GM23338 (cell line): ENCODE results near the gene IGF2BP2. TPM values are rescaled to one million over a fixed set of nuclear protein-coding genes. Genes with fewer than 3 reads are reported as not detected.
A peak's percentile ranks its signal among the peaks of the same experiment; 100 is the strongest.

ENCODE experiments used
- ATAC-seq: fragments of 200-7000 bp; cut with Tn5 transposase; 3 replicates; pipeline ENCODE4 v1.9.1; 2020
- DNase-seq: peaks from one replicate; pipeline ENCODE4 v3.0.0-alpha.2; 2015; ENCODE audit warnings: low spot score
- H2AFZ ChIP-seq: fragments of 200-600 bp; sonication (generic); 2 replicates; pipeline ENCODE4 v1.8.0; 2016; ENCODE audit warnings: antibody characterized with exemption, mild to moderate bottlenecking, moderate library complexity
- H3F3A ChIP-seq: fragments of 200-600 bp; sonication (generic); replicated peaks from 2 replicates; pipeline ENCODE4 v1.8.0; 2017; ENCODE audit warnings: antibody characterized with exemption, mixed run types, low read depth
- H3K27ac ChIP-seq: fragments of 200-600 bp; sonication (generic); 2 replicates; pipeline ENCODE4 v1.6.1; 2016; ENCODE audit warnings: low read depth
- H3K27me3 ChIP-seq: fragments of 200-600 bp; sonication (generic); 2 replicates; pipeline ENCODE4 v1.8.0; 2016; ENCODE audit warnings: mild to moderate bottlenecking, mixed run types, moderate library complexity; ENCODE audit not compliant: insufficient read depth
- H3K36me3 ChIP-seq: fragments of 200-600 bp; sonication (generic); 2 replicates; pipeline ENCODE4 v1.8.0; 2016; ENCODE audit warnings: mild to moderate bottlenecking; ENCODE audit not compliant: insufficient read depth
- H3K4me1 ChIP-seq: fragments of 200-600 bp; sonication (generic); 2 replicates; pipeline ENCODE4 v1.8.0; 2016; ENCODE audit warnings: mild to moderate bottlenecking, moderate library complexity; ENCODE audit not compliant: insufficient read depth
- H3K4me2 ChIP-seq: fragments of 200-600 bp; sonication (generic); 2 replicates; pipeline ENCODE4 v1.7.1; 2017; ENCODE audit warnings: mixed run types
- H3K4me3 ChIP-seq: fragments of 200-600 bp; sonication (generic); 2 replicates; pipeline ENCODE4 v1.6.1; 2016; ENCODE audit warnings: mixed run types
- H3K79me2 ChIP-seq: fragments of 200-600 bp; sonication (generic); replicated peaks from 2 replicates; pipeline ENCODE4 v1.8.0; 2017; ENCODE audit warnings: mild to moderate bottlenecking; ENCODE audit not compliant: insufficient read depth
- H3K9me2 ChIP-seq: fragments of 200-600 bp; sonication (generic); 2 replicates; pipeline ENCODE4 v1.8.0; 2017; ENCODE audit not compliant: insufficient read depth
- H4K20me1 ChIP-seq: fragments of 200-600 bp; sonication (generic); replicated peaks from 2 replicates; pipeline ENCODE4 v1.8.0; 2017; ENCODE audit warnings: mild to moderate bottlenecking; ENCODE audit not compliant: insufficient read depth
- H3K27ac Mint-ChIP-seq: 2 replicates; pipeline ENCODE4 v1.8.0; 2020; ENCODE audit warnings: inconsistent platforms, mild to moderate bottlenecking, moderate library complexity, mixed read lengths
- H3K27me3 Mint-ChIP-seq: 3 replicates; pipeline ENCODE4 v1.8.0; 2022; ENCODE audit warnings: low read depth, mild to moderate bottlenecking, moderate library complexity, mixed read lengths, inconsistent platforms; ENCODE audit not compliant: insufficient read depth, poor library complexity
- H3K36me3 Mint-ChIP-seq: 3 replicates; pipeline ENCODE4 v1.8.0; 2021; ENCODE audit warnings: low read depth, mild to moderate bottlenecking, inconsistent platforms, moderate library complexity, mixed read lengths
- H3K4me1 Mint-ChIP-seq: 3 replicates; pipeline ENCODE4 v1.8.0; 2020; ENCODE audit warnings: mild to moderate bottlenecking, inconsistent platforms, mixed read lengths
- H3K4me3 Mint-ChIP-seq: 3 replicates; pipeline ENCODE4 v1.8.0; 2021; ENCODE audit warnings: moderate library complexity, mild to moderate bottlenecking, inconsistent platforms, mixed read lengths
- H3K9me3 Mint-ChIP-seq: 3 replicates; pipeline ENCODE4 v1.8.0; 2020; ENCODE audit warnings: moderate library complexity, mild to moderate bottlenecking, inconsistent platforms, mixed read lengths
- CREB1 ChIP-seq: fragments of 250-450 bp; sonication (Bioruptor Pico); IDR thresholded peaks from 2 replicates; pipeline ENCODE4 v1.5.0; 2020; ENCODE audit warnings: low read depth, mild to moderate bottlenecking, moderate library complexity
- ETS1 ChIP-seq: IDR thresholded peaks from 2 replicates; pipeline ENCODE4 v1.6.1; 2016; ENCODE audit warnings: antibody characterized with exemption
- EZH2 ChIP-seq: fragments of 200-600 bp; sonication (generic); IDR thresholded peaks from one replicate; pipeline ENCODE4 v1.8.0; 2017; ENCODE audit warnings: antibody characterized with exemption, mild to moderate bottlenecking, low read depth; ENCODE audit not compliant: unreplicated experiment
- EZH2phosphoT487 ChIP-seq: fragments of 200-600 bp; sonication (generic); IDR thresholded peaks from one replicate; pipeline ENCODE4 v1.8.1; 2018; ENCODE audit warnings: antibody characterized with exemption; ENCODE audit not compliant: unreplicated experiment
- NANOG ChIP-seq: IDR thresholded peaks from 2 replicates; pipeline ENCODE4 v1.6.1; 2016; ENCODE audit warnings: antibody characterized with exemption, borderline replicate concordance
- POLR2AphosphoS5 ChIP-seq: IDR thresholded peaks from 2 replicates; pipeline ENCODE4 v1.6.1; 2016; ENCODE audit warnings: antibody characterized with exemption, low read depth
- STAT1 ChIP-seq: IDR thresholded peaks from one replicate; pipeline ENCODE4 v1.6.1; 2016; ENCODE audit warnings: antibody characterized with exemption; ENCODE audit not compliant: unreplicated experiment
- ZNF114 ChIP-seq: fragments of 250-450 bp; sonication (Bioruptor Pico); IDR thresholded peaks from 2 replicates; pipeline ENCODE4 v1.5.0; 2020; ENCODE audit warnings: mild to moderate bottlenecking, moderate library complexity
- ZNF331 ChIP-seq: fragments of 250-450 bp; sonication (Bioruptor Pico); IDR thresholded peaks from 2 replicates; pipeline ENCODE4 v1.5.0; 2020; ENCODE audit warnings: low read depth, mild to moderate bottlenecking, moderate library complexity
- ZNF462 ChIP-seq: fragments of 250-450 bp; sonication (Bioruptor Pico); IDR thresholded peaks from 2 replicates; pipeline ENCODE4 v1.5.0; 2020; ENCODE audit warnings: mild to moderate bottlenecking, moderate library complexity
- polyA plus RNA-seq: library from polyadenylated mRNA; unstranded; fragments of >200 nt; fragmentation: Nextera tagmentation; extraction: Ambion mirVana; gene quantifications from 2 replicates; pipeline ENCODE4 v1.2.1, GENCODE V29; 2016
- total RNA-seq: library from RNA; depleted of rRNA; stranded (reverse); fragments of >200 nt; shearing (Covaris generic); gene quantifications from 2 replicates; pipeline ENCODE4 v1.2.3, GENCODE V29; 2014
- TF ChIP-seq, protein P1 (sequence below): IDR thresholded peaks from one replicate; pipeline ENCODE4 v1.6.1; 2018; ENCODE audit warnings: antibody characterized with exemption; ENCODE audit not compliant: unreplicated experiment
- TF ChIP-seq, protein P2 (sequence below), 2 experiments: fragments of 200-600 bp in 1 of 2; sonication (generic) in 1 of 2; conservative IDR thresholded peaks; 2 replicates each; pipeline versions ENCODE4 v1.5.1 to v1.6.1; 2016 to 2017; ENCODE audit warnings: antibody characterized with exemption in 2 of 2, low read depth in 2 of 2, mild to moderate bottlenecking in 2 of 2, moderate library complexity in 1 of 2

IGF2BP2 gene
- total and polyA plus RNA-seq, 2 experiments from 2014 or later, result 82.9 to 84.5 TPM

- Histone ChIP-seq H3K79me2 (peaks cover 95% of the 10 kb centered on the region), H4K20me1 (no peaks in the 10 kb centered on the region; the same call in 1 of the 2 replicates), H3K4me1 (peaks cover 84% of the 10 kb centered on the region), H3F3A (no peaks in the 10 kb centered on the region; the same call in 1 of the 2 replicates), H3K27ac (no peak overlapping the region; the same call in 1 of the 2 replicates), H2AFZ (no peak overlapping the region), H3K36me3 (no peaks in the 10 kb centered on the region), H3K27me3 (no peaks in the 10 kb centered on the region), H3K9me2 (no peaks in the 10 kb centered on the region), H3K4me2 (peak overlapping the region; percentile 69), H3K4me3 (peak overlapping the region; percentile 14; the same call in 1 of the 2 replicates)
- Mint-ChIP-seq H3K9me3 (no peaks in the 10 kb centered on the region), H3K36me3 (peaks cover 5% of the 10 kb centered on the region; the same call in 1 of the 3 replicates), H3K4me3 (peak overlapping the region; percentile 22; the same call in 2 of the 3 replicates), H3K4me1 (peaks cover 71% of the 10 kb centered on the region), H3K27me3 (no peaks in the 10 kb centered on the region), H3K27ac (peak overlapping the region; percentile 14)
- peak; percentile 41 for DNase-seq
- ATAC-seq, result no peak
- TF ChIP-seq ETS1, result no peak
- no peak for TF ChIP-seq EZH2phosphoT487
- no peak for TF ChIP-seq CREB1 (CRISPR knock-in tag)
- TF ChIP-seq, protein P1, sequence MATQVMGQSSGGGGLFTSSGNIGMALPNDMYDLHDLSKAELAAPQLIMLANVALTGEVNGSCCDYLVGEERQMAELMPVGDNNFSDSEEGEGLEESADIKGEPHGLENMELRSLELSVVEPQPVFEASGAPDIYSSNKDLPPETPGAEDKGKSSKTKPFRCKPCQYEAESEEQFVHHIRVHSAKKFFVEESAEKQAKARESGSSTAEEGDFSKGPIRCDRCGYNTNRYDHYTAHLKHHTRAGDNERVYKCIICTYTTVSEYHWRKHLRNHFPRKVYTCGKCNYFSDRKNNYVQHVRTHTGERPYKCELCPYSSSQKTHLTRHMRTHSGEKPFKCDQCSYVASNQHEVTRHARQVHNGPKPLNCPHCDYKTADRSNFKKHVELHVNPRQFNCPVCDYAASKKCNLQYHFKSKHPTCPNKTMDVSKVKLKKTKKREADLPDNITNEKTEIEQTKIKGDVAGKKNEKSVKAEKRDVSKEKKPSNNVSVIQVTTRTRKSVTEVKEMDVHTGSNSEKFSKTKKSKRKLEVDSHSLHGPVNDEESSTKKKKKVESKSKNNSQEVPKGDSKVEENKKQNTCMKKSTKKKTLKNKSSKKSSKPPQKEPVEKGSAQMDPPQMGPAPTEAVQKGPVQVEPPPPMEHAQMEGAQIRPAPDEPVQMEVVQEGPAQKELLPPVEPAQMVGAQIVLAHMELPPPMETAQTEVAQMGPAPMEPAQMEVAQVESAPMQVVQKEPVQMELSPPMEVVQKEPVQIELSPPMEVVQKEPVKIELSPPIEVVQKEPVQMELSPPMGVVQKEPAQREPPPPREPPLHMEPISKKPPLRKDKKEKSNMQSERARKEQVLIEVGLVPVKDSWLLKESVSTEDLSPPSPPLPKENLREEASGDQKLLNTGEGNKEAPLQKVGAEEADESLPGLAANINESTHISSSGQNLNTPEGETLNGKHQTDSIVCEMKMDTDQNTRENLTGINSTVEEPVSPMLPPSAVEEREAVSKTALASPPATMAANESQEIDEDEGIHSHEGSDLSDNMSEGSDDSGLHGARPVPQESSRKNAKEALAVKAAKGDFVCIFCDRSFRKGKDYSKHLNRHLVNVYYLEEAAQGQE, result no peak
- TF ChIP-seq EZH2, result no peak
- TF ChIP-seq ZNF462 (CRISPR knock-in tag), result no peak
- TF ChIP-seq, protein P2, sequence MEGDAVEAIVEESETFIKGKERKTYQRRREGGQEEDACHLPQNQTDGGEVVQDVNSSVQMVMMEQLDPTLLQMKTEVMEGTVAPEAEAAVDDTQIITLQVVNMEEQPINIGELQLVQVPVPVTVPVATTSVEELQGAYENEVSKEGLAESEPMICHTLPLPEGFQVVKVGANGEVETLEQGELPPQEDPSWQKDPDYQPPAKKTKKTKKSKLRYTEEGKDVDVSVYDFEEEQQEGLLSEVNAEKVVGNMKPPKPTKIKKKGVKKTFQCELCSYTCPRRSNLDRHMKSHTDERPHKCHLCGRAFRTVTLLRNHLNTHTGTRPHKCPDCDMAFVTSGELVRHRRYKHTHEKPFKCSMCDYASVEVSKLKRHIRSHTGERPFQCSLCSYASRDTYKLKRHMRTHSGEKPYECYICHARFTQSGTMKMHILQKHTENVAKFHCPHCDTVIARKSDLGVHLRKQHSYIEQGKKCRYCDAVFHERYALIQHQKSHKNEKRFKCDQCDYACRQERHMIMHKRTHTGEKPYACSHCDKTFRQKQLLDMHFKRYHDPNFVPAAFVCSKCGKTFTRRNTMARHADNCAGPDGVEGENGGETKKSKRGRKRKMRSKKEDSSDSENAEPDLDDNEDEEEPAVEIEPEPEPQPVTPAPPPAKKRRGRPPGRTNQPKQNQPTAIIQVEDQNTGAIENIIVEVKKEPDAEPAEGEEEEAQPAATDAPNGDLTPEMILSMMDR (conservative IDR thresholded peaks at IDR 0.05; ENCODE audit: low read depth in 2 of 2), result no peak
- TF ChIP-seq STAT1, result no peak
- no peak for TF ChIP-seq POLR2AphosphoS5
- TF ChIP-seq ZNF114 (CRISPR knock-in tag), result no peak
- no peak for TF ChIP-seq NANOG
- no peak for TF ChIP-seq ZNF331 (CRISPR knock-in tag)
Observed at GRCh38 chr3:185818267-185818875, 6.5 kb downstream of the IGF2BP2 start.
